Left lung (tissue), 10 donors: ENCODE results near the gene MYOF. TPM values are rescaled to one million over a fixed set of nuclear protein-coding genes. Genes with fewer than 3 reads are reported as not detected.

Experiments used
- ATAC-seq: fragments of 200-7000 bp; cut with Tn5 transposase; one replicate; pipeline ENCODE4 v1.9.1; 2020; ENCODE audit warnings: moderate library complexity
- DNase-seq, 4 donors: peaks; one replicate each; pipeline ENCODE4 v3.0.0-alpha.2; 2013 to 2020
- H3K27ac ChIP-seq, 2 donors: fragments of 200-600 bp; sonication (generic) in 1 of 2; one replicate each; pipeline versions ENCODE4 v1.5.0 to v1.8.0; 2020 to 2021
- H3K27me3 ChIP-seq, 2 donors: fragments of 200-600 bp; sonication (generic) in 1 of 2; one replicate each; pipeline versions ENCODE4 v1.5.0 to v1.8.0; 2020 to 2021
- H3K36me3 ChIP-seq, 2 donors: fragments of 200-600 bp; sonication (generic) in 1 of 2; one replicate each; pipeline versions ENCODE4 v1.5.0 to v1.8.0; 2020 to 2021
- H3K4me1 ChIP-seq, 2 donors: fragments of 200-600 bp; one replicate each; pipeline ENCODE4 v1.8.0; 2021
- H3K4me3 ChIP-seq, 2 donors: fragments of 200-600 bp; sonication (generic) in 1 of 2; one replicate each; pipeline versions ENCODE4 v1.5.0 to v1.8.0; 2020 to 2021; ENCODE audit warnings: mild to moderate bottlenecking in 1 of 2
- H3K9me3 ChIP-seq, 2 donors: fragments of 200-600 bp; sonication (generic) in 1 of 2; one replicate each; pipeline versions ENCODE4 v1.5.0 to v1.8.0; 2020 to 2021
- intact Hi-C, 2 donors: fragments of 100-400 bp; cut with DNase I; formaldehyde crosslinking; loops; one replicate each; pipeline versions ENCODE4 v1.11.2 to v1.14.2; 2022
- polyA plus RNA-seq, 6 donors: library from polyadenylated mRNA; unstranded; fragments of 120-200 nt; gene quantifications; one replicate each; pipeline ENCODE4 v1.2.1, GENCODE V29; 2013; ENCODE audit not compliant: insufficient read length in 6 of 6
- total RNA-seq, 2 donors: library from RNA; stranded (reverse); fragmentation: NEBNext Ultra II Directional; extraction: Animal tissue kit (Norgen Biotek cat#: 25700); gene quantifications; one replicate each; pipeline ENCODE4 v1.2.1, GENCODE V29; 2021
- TF ChIP-seq, protein P1 (sequence below), 2 donors: fragments of 200-600 bp; sonication (generic) in 1 of 2; IDR thresholded peaks; one replicate each; pipeline versions ENCODE4 v1.5.0 to v1.8.0; 2021; ENCODE audit warnings: antibody characterized with exemption in 2 of 2
- donor health status: DM: no; HTN: yes; CAD: no.
- donor health status: DM: no; HTN: no; CAD: no.

MYOF gene
- total and polyA plus RNA-seq, 8 donors, result 54.9 to 295 (median 67.9) TPM

DNA sequence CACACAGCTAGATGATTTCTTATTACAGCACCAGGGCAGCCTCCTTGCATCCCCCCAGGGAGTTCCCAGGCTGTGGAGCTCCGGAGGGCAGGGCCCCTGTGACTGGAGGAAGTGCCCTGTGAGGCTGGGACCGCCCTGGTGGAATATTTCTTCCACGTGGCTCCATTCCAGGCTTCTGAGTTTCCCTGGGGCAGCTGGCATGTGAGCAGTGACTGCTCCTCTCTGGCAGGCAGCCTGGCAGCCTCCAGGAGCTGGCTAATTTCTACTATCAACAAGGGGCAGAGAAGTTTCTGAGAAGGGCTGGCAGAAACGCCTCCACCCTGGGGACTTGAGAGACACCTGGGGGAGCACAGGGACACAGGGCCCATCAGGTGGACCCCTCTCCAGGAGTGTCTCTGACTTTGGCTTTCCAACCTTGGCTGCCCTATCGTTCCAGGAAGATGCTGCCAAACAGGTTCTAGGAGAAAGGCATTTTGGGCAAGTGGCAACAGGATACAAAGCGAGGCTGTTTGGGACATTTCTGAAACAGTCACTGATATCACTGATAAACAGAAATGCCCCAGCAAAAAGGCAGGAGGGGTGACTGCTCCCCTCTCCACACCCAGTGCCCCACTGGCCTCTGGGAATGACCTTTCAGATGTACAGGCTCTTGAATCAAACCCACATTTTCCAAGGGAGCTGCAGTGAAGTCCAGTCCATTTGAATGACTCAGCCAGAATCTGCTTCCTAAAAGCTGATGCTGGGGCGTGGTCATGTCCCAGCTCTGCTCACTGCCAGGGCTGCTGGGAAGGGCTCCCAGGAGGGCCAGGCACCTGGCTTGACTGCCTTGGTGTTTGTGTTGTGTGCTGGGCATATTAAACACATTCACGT is 16.1 kb downstream of the MYOF start:
- no peaks in the 10 kb centered on the region for H3K27me3 ChIP-seq
- peaks cover 0 to 12% of the 10 kb centered on the region in 2 donors for H3K36me3 ChIP-seq
- H3K27ac ChIP-seq, result peak overlapping the region; percentile 79 to 94
- intact Hi-C loops, result no loop called here
- H3K4me3 ChIP-seq, result no peak overlapping the region
- ATAC-seq, result peak; percentile 67
- H3K9me3 ChIP-seq, result no peaks in the 10 kb centered on the region
- TF ChIP-seq, protein P1, sequence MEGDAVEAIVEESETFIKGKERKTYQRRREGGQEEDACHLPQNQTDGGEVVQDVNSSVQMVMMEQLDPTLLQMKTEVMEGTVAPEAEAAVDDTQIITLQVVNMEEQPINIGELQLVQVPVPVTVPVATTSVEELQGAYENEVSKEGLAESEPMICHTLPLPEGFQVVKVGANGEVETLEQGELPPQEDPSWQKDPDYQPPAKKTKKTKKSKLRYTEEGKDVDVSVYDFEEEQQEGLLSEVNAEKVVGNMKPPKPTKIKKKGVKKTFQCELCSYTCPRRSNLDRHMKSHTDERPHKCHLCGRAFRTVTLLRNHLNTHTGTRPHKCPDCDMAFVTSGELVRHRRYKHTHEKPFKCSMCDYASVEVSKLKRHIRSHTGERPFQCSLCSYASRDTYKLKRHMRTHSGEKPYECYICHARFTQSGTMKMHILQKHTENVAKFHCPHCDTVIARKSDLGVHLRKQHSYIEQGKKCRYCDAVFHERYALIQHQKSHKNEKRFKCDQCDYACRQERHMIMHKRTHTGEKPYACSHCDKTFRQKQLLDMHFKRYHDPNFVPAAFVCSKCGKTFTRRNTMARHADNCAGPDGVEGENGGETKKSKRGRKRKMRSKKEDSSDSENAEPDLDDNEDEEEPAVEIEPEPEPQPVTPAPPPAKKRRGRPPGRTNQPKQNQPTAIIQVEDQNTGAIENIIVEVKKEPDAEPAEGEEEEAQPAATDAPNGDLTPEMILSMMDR (IDR thresholded peaks at IDR 0.05), result no peak
- peak in 3 of 4 donors; percentile 79 to 86 (median 85) for DNase-seq
- H3K4me1 ChIP-seq, result peaks cover 47 to 89% of the 10 kb centered on the region in 2 donors

DNA sequence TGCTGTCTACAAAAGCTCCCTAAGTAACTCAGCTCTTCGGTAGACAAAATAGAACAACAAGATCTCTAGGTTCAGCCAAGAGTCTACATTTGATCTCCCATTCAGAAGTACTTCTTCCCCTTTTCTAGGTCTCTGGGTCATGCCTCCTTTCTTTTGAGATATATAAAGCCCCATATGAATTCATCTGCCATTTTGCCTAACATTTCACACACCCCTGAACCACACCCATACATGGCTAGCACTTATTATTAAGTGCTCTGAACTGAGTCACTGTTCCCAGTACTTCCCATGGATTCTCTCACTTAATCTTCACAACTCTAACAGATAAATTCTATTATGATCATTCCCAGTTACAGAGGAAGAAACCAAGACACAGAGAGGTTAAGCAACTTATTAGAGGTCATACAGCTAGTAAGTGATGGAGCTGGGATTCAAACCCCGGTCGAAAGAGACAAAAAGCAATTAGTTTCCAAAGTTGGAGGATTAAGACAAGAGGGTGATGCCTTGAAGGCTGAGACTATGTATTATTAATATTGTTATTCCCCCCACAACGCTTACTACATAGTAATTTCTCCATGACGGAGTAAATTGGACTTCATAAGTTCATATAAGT is 17.3 kb downstream of the MYOF start:
- DNase-seq (no peak), ATAC-seq (peak; percentile 30)
- H3K9me3 ChIP-seq, result no peaks in the 10 kb centered on the region
- H3K4me3 ChIP-seq, result no peak overlapping the region
- no peaks in the 10 kb centered on the region for H3K27me3 ChIP-seq
- H3K4me1 ChIP-seq, result peaks cover 51 to 84% of the 10 kb centered on the region in 2 donors
- peak overlapping the region; percentile 79 to 94 for H3K27ac ChIP-seq
- intact Hi-C loops, result no loop called here
- TF ChIP-seq, protein P1 (IDR thresholded peaks at IDR 0.05), result no peak
- peaks cover 0 to 12% of the 10 kb centered on the region in 2 donors for H3K36me3 ChIP-seq

DNA sequence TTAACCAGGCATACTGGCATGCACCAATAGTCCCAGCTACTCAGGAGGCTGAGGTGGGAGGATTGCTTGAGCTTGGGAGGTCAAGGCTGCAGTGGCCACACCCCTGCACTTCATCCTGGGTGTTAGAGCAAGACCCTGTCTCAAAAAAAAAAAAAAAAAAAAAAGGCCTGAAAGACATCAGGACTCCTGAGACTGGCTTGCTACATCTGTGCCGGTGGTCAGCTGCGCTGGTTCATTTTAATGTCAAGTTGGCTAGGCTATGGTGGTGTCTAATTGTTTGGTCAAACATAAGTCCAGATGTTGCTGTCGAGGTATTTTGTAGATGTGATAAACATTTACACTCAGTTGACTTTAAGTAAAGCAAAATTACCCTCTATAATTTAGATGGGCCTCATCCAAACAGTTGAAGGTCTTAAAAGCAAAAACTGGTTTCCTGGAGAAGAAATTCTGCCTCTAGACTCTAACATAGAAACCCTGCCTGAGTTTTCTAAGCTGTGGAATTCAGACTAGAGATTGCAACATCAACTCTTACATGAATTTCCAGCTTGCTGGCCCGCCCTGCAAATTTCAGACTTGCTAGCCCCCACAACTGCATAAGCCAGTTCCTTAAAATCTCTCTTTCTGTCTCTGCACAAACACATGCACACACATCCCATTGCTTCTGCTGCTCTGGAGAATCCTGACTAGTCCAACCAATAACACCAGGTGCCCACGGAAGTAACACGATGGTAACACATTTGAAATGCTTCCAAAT is 18.2 kb downstream of the MYOF start:
- TF ChIP-seq, protein P1 (IDR thresholded peaks at IDR 0.05), result no peak
- peak; percentile 32 for ATAC-seq
- peak overlapping the region; percentile 79 to 94 for H3K27ac ChIP-seq
- DNase-seq, result peak in 2 of 4 donors; percentile 59 to 66
- peaks cover 0 to 4% of the 10 kb centered on the region in 2 donors for H3K36me3 ChIP-seq
- no peak overlapping the region for H3K4me3 ChIP-seq
- H3K9me3 ChIP-seq, result no peaks in the 10 kb centered on the region
- no peaks in the 10 kb centered on the region for H3K27me3 ChIP-seq
- intact Hi-C loops, result no loop called here
- H3K4me1 ChIP-seq, result peaks cover 59 to 85% of the 10 kb centered on the region in 2 donors

DNA sequence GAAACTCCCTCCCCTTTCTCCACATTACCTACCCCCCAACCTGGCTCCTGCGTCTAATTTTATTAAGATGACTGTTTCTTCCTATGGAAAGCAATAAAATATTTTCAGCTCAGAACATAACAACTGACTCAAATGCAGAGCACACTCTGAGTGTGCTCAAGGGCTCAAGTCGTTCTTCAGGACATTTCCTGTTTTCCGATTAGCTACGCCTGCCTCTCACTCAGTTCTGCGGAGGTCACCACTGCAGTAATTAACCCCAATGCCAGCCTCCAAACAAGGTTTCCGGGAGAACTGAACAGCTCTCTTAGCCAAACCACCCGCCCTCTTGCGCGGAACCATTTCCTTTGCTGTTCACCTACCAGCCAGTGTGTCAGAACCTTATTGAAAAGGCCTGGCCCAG is 19.3 kb downstream of the MYOF start:
- Histone ChIP-seq H3K36me3 (no peaks in the 10 kb centered on the region), H3K4me3 (no peak overlapping the region), H3K9me3 (no peaks in the 10 kb centered on the region), H3K4me1 (peaks cover 57 to 82% of the 10 kb centered on the region in 2 donors), H3K27me3 (no peaks in the 10 kb centered on the region), H3K27ac (peak overlapping the region; percentile 79 to 94)
- ATAC-seq, result peak; percentile 44
- peak in 1 of 4 donors; percentile 78 for DNase-seq
- intact Hi-C loops, result no loop called here
- TF ChIP-seq, protein P1 (IDR thresholded peaks at IDR 0.05), result no peak
